Measurements from ENCODE around the gene DPP6.

Gene DPP6

GRCh38 chr7:154440651-154441050 is 388.5 kb downstream of the DPP6 start:
- TF ChIP-seq, protein P1, sequence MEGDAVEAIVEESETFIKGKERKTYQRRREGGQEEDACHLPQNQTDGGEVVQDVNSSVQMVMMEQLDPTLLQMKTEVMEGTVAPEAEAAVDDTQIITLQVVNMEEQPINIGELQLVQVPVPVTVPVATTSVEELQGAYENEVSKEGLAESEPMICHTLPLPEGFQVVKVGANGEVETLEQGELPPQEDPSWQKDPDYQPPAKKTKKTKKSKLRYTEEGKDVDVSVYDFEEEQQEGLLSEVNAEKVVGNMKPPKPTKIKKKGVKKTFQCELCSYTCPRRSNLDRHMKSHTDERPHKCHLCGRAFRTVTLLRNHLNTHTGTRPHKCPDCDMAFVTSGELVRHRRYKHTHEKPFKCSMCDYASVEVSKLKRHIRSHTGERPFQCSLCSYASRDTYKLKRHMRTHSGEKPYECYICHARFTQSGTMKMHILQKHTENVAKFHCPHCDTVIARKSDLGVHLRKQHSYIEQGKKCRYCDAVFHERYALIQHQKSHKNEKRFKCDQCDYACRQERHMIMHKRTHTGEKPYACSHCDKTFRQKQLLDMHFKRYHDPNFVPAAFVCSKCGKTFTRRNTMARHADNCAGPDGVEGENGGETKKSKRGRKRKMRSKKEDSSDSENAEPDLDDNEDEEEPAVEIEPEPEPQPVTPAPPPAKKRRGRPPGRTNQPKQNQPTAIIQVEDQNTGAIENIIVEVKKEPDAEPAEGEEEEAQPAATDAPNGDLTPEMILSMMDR (IDR thresholded peaks at IDR 0.05; ENCODE audit: extremely low read depth, insufficient read depth, missing control alignments) = no peak
- DNase-seq (ENCODE audit: low spot score) = no peak
- in situ Hi-C loops (cut with MboI; ENCODE audit: low pct_unique_long_range_greater_than_20kb, low sequenced_read_pairs, unreplicated experiment) = no loop called here

GRCh38 chr7:154441811-154442210 is 389.6 kb downstream of the DPP6 start:
- TF ChIP-seq, protein P1 (IDR thresholded peaks at IDR 0.05; ENCODE audit: extremely low read depth, insufficient read depth, missing control alignments) = no peak
- in situ Hi-C loops (cut with MboI; ENCODE audit: low pct_unique_long_range_greater_than_20kb, low sequenced_read_pairs, unreplicated experiment) = no loop called here
- no peak for DNase-seq (ENCODE audit: low spot score)

DNA sequence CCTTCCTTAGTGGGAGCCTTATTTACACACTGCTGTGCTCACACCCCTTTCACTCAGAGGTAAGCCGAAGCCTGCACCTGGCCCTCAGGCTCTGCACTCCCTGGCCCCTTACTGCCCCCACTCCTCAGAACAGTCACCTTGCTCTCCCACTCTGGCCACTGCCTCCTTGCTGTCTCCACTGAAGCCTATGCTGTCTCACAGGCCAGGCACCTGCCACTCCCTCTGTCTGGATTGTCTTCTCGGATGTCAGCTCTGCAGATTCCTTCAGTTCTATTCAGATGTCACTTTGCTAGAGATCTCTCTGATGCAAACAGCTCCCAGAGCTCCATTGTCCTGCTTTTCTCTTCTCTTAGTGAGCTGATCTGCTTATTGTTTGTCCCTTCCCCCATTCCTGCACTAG is 390.7 kb downstream of the DPP6 start:
- in situ Hi-C loops (cut with MboI; ENCODE audit: low pct_unique_long_range_greater_than_20kb, low sequenced_read_pairs, unreplicated experiment) = no loop called here
- no peak for DNase-seq (ENCODE audit: low spot score)
- TF ChIP-seq, protein P1 (IDR thresholded peaks at IDR 0.05; ENCODE audit: extremely low read depth, insufficient read depth, missing control alignments) = no peak

GRCh38 chr7:154450451-154450850 is 398.3 kb downstream of the DPP6 start:
- in situ Hi-C loops (cut with MboI; ENCODE audit: low pct_unique_long_range_greater_than_20kb, low sequenced_read_pairs, unreplicated experiment) = no loop called here
- TF ChIP-seq, protein P1 (IDR thresholded peaks at IDR 0.05; ENCODE audit: extremely low read depth, insufficient read depth, missing control alignments) = no peak
- DNase-seq (ENCODE audit: low spot score) = no peak

- TF ChIP-seq, protein P1 (IDR thresholded peaks at IDR 0.05; ENCODE audit: extremely low read depth, insufficient read depth, missing control alignments) = no peak
- DNase-seq (ENCODE audit: low spot score) = no peak
- in situ Hi-C loops (cut with MboI; ENCODE audit: low pct_unique_long_range_greater_than_20kb, low sequenced_read_pairs, unreplicated experiment) = no loop called here
Observed at GRCh38 chr7:154451480-154452457, 399.6 kb downstream of the DPP6 start.

DNA sequence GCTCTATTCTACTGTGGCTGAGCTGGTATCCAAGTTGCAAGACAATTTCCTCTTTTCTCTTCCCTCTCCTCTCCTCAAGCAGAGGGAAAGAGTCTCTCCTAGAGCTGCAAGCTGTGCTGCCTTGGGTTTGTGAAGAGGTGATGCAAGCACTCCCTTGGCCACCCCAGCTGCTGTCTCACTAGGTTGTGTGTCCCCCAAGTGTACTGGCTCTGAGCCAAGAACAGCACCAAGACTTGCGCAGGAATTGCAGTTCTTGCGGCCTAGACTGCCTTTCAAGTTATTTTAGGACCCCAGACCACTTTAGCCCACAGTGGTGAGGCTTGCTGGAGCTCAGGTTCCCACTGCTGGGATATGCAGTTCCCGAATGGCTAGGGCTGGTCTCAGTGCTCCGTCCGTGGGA is 411.6 kb downstream of the DPP6 start:
- in situ Hi-C loops (cut with MboI; ENCODE audit: low pct_unique_long_range_greater_than_20kb, low sequenced_read_pairs, unreplicated experiment) = no loop called here
- DNase-seq (ENCODE audit: low spot score) = no peak
- TF ChIP-seq, protein P1 (IDR thresholded peaks at IDR 0.05; ENCODE audit: extremely low read depth, insufficient read depth, missing control alignments) = no peak

All from GM13977 (cell line).